HG03354 (cell line): ENCODE results near the gene SCMH1.

Experiments
- ATAC-seq: cut with Tn5 transposase; IDR thresholded peaks from one replicate; pipeline ENCODE4 v1.9.1; 2021; ENCODE audit warnings: mild to moderate bottlenecking; ENCODE audit not compliant: unreplicated experiment, poor library complexity, severe bottlenecking

The SCMH1 gene

DNA sequence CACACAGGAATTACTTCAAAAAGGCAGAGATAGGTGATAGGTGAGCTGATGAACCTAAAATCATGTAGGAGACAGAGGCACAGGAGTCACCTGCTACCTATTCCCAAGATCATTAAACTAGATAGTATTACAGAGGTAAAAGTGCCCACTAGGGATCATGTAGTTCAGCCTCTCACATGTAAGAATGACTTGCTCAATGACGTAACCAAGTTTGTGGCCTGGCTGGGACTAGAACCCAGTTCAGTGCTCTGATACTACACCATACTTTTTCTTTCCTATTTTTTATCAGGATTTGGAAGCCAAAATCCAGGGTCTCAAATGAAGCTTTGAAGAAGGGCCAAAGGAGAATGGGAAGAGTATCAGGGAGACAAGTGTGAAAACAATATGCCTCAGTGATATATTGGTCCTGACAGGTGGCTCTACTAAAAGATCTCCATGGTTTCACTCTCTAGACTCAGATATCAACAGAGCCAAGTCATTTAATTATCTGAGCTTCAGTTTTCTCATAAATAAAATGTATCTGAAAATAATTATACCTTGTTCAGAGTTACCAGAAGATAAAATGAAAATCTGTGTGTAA lies 133.3 kb downstream of the SCMH1 start:
- no peak for ATAC-seq

- no peak for ATAC-seq
Observed at GRCh38 chr1:41103766-41104165, 138.3 kb downstream of the SCMH1 start.

DNA sequence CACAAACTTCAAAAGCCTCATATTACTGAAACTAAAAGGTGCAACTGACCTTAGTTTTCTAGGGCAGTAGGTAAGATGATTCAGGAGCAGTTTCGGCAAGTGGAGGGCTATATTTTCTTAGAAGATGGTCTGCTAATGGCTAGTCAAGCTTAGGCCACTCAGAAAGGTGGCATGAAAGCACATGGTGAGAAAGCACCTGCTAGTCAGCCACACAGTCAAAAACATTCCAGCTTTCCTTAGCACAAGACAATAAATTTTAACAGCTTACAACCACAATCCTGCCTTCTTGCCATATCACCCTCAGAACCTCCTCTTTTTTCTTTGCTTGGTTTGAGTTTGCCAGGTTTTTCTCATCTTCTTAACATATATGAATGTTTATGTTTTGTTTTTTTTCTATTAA lies 139.5 kb downstream of the SCMH1 start:
- no peak for ATAC-seq

GRCh38 chr1:41101950-41102607 lies 140.0 kb downstream of the SCMH1 start:
- no peak for ATAC-seq

DNA sequence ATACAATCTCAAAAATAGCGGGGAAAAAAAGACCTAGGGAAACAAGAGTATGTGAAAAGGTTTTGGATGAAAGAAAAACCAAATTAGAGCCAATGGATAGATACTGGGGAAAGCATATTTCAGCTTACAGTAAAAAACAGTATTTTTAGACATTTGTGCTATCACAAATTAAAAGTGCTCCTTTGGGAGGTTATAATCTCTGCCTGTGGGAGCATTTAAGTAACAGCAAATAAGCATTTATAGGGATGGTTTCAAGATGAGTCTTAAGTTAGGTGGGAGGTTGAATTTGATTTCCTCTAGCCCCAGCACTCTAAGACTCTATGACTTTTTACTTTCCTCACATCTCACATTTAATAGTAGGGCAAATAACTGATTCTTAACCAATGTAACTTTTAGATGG lies 141.0 kb downstream of the SCMH1 start:
- no peak for ATAC-seq

GRCh38 chr1:41100170-41100569 lies 141.9 kb downstream of the SCMH1 start:
- no peak for ATAC-seq

- ATAC-seq, result no peak
Observed at GRCh38 chr1:41098730-41099460, 143.2 kb downstream of the SCMH1 start.

- ATAC-seq, result no peak
Observed at GRCh38 chr1:41097105-41097504, 145.0 kb downstream of the SCMH1 start.

- ATAC-seq, result no peak
Observed at GRCh38 chr1:41093826-41094225, 148.3 kb downstream of the SCMH1 start.

DNA sequence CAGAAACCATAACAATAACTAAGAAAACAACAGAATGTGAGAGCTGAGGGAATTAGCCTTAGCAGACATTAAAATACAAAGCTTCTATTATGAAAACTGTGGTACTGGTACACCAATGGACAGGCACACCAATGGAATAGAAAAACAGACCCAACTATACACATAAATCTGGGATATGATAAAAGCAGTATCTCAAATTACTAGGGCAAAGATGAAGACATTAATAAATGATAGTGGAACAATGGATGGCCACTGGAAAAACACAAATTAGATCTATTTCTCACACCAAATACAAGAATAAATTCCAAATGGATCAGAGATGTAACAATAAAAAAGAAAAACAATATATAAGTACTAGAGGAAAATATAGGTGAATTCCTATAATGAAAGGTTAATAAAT lies 155.2 kb downstream of the SCMH1 start:
- no peak for ATAC-seq

DNA sequence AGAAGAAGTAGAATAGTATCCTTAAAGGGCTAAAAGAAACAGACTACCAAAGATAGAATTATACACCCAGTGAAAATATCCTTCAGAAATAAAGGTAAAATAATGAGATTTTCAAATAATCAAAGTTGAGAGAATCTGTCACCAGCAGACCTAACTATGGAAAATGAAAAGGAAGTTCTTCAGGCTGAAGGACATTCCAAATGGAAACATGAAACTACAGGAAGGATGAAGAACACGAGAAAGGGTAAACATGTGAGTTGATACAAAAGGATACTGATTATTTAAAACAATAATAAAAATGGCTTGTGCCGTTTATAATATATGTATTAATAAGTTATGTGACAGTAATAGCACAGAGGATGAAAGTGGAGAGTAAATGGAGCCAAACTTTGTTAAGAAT lies 163.5 kb downstream of the SCMH1 start:
- ATAC-seq, result no peak

GRCh38 chr1:41078193-41078592 lies 163.9 kb downstream of the SCMH1 start:
- no peak for ATAC-seq

GRCh38 chr1:41073971-41074370 lies 168.1 kb downstream of the SCMH1 start:
- no peak for ATAC-seq

DNA sequence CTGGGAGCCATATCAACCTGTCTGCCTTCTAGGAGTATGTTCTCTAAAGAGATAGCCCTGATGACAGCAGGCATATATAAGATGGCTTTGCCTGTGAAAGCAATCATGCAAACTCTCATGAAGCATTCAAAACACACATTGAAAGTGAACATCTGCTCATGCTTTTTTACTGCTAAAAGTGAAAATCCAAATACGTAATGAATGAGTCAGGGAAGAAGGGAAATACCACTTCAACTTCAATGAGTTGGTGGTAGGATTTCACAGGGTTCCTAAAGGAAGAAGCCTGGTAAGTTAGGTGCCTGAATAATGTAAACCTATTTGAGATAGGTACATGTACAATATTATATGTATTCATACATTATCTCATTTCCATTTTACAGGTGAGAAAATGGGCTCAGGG lies 170.1 kb downstream of the SCMH1 start:
- no peak for ATAC-seq

DNA sequence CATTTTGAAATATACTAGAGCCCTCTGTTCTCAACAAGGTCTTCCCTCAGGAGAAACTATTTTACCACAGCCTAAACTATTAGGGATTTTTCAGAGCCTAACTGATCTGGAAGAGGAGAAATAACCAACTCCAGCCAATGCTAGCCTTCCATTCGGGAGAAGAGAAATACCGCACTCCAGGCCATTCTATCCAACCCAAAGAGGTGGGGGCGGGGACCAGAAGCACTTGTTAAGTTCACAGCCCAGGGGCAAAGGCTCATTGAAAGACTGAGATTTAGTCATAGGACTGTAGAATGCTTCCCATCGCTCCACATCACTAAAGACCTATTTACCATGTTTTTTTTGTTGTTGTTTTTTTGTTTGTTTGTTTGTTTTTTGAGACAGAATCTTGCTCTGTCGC lies 185.2 kb downstream of the SCMH1 start:
- no peak for ATAC-seq

DNA sequence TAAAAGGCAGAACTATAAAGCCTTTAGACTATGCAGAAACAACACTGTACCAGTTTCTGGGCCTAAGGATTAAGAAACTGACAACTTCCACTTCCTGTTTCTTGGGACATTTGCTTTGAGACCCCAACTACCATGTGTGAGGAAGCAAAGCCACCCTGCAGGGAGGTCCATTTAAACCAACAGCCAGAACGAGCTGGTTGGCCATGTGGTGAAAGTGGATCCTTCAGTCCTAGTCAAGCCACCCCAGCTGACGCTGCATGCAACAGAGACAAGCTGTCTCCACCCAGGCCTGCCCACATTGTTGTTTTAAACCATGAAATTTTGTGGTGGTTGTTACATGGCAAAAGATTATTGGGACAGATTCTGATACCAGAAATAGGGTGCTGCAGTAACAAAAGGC lies 188.8 kb downstream of the SCMH1 start:
- ATAC-seq, result no peak

DNA sequence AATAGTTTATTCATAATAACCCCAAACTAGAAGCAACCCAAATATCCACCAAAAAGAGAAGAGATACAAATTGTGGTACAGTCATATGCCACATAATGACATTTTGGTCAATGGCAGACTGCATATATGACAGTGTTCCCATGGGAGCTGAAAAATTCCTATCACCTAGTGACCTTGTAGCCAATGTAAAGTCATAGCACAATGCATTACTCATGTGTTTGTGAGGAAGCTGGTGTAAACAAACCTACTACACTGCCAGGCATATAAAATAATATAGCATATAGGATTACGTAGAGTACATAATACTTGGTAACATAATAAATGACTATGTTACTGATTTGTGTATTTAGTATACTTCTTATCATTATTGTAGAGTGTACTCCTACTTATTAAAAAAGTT lies 191.1 kb downstream of the SCMH1 start:
- no peak for ATAC-seq

DNA sequence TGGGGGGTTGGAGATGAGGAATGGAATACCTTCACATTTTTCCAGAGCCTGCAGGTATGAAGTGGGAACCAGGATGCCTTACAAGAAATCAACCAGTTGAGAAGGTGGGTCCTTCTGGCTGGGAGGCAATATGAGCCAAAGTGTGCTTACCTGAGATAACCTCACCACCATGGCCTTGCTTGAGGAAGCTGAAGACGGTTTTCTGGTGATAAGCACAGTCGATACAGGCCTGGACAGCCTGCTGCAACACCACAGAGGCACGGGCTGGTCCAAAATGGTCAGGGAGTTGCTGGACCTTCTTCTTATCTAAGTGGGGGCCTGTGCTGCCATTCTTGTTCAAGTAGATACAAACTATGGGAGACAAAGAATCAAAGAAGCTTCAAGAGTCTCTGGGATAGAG lies 193.6 kb downstream of the SCMH1 start:
- ATAC-seq, result no peak

- ATAC-seq, result no peak
Observed at GRCh38 chr1:41046347-41046775, 195.7 kb downstream of the SCMH1 start.

GRCh38 chr1:41045740-41046139 lies 196.4 kb downstream of the SCMH1 start:
- ATAC-seq, result no peak

- ATAC-seq, result no peak
Observed at GRCh38 chr1:41044187-41044586, 197.9 kb downstream of the SCMH1 start.
